ENCODE measurements around the gene TRIM47.
A peak's percentile ranks its signal among the peaks of the same experiment; 100 is the strongest.

Gene TRIM47, protein sequence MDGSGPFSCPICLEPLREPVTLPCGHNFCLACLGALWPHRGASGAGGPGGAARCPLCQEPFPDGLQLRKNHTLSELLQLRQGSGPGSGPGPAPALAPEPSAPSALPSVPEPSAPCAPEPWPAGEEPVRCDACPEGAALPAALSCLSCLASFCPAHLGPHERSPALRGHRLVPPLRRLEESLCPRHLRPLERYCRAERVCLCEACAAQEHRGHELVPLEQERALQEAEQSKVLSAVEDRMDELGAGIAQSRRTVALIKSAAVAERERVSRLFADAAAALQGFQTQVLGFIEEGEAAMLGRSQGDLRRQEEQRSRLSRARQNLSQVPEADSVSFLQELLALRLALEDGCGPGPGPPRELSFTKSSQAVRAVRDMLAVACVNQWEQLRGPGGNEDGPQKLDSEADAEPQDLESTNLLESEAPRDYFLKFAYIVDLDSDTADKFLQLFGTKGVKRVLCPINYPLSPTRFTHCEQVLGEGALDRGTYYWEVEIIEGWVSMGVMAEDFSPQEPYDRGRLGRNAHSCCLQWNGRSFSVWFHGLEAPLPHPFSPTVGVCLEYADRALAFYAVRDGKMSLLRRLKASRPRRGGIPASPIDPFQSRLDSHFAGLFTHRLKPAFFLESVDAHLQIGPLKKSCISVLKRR
- 7.1 reads per million, percentile 26 among the genes with 10 or more reads in this experiment for total RNA-seq

GRCh38 chr17:75878174-75878998 lies at the start of gene TRIM47:
Gene TRIM47 (minus strand): TSS chr17:75878581. CDS start chr17:75878548, 33 bp downstream.
- no peak for DNase-seq

DNA sequence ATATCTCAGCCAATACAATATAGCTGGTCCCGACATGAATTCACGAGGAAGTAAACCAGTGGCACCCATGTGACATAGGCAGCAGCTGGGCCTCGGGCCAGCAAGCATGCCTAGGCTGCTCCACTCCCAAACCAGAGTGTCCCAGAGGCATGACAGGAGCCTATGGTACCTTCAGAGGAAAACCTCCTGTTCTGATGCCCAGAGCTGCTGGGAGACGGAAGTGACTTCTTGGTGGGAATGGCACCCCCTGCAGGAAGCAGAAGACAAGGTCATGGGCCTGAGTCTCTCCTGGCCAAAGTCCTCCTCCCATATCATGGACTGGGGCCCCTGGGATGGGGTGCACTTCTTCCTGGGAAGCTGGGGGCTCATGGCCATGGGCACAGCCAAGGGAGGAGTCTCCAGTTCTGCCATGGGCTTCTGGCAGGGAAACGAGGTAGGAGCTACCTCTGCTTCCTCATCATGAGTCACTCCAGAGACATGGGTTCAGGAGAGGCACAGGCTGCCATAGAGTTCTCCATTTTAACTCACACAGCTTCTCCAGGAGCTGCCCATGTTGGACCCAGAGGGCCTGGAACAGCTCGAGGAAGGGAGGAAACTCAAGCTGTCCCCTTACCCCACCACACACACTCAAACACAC lies 49.0 kb upstream of the TRIM47 start:
- no peak for DNase-seq

DNA sequence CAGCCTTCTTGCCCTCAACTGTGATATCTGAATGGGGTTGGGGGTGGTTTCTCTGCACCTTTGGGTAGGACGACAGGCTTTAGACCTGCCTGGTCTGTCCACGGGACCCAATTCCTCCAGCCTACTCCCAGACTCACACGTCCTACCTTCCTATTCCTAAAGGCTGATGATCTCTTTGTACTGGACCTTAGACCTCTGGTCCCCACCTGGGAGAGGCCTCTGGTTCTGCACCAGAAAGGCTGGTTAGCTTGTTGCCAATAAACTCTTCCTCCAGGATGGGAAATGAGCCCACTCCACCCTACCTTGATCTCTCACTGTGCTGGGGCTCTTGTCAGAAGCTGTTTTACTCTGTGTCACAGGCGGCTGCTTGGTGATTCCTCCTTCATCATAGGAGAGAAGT lies 48.1 kb upstream of the TRIM47 start:
- DNase-seq: no peak

DNA sequence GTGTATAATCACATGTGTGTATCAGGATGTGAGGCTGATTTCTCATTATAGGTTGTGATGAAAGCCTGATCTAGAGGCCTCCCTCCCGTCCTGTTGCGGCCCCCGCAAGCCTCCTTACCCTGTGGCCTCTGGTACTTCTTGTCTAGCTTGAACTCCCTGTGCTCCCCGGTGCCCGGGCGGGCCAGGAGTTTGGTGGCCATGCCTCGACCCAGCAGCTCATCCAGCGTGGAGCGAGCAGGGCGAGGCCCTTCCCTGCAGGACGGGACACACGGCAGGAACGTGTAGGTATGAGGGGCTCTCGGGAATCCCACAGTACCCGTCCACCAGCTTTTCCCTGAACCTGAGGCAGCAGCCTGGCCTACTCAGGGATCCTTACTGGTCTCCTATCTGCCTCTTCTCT lies 47.5 kb upstream of the TRIM47 start:
- no peak for DNase-seq

DNA sequence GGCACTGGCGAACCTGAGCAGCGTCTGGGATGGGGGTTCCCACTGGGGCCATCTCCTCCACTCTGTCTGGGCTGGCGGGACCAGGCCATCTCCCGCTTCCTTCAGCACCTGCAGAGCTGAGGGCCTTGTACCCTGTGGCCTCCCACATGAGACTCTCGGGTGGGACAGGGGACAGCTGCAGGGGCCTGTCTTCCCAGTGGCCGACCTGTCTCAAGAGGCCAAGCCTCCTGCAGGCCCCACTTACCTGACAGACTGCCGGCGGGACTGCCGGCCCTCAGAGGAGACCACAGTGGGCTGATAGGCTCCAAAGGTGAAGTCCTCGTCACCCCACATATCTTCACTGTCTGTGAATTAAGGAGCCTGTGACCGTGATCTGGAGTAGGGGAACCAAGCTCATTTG lies 46.7 kb upstream of the TRIM47 start:
- DNase-seq: no peak

- DNase-seq: no peak
Measured at GRCh38 chr17:75922963-75923874, 44.8 kb upstream of the TRIM47 start.

- no peak for DNase-seq
Measured at GRCh38 chr17:75922173-75922961, 44.0 kb upstream of the TRIM47 start.

GRCh38 chr17:75921596-75921995 lies 43.2 kb upstream of the TRIM47 start:
- DNase-seq: no peak

GRCh38 chr17:75920045-75920560 lies 41.7 kb upstream of the TRIM47 start:
- DNase-seq: no peak

- DNase-seq: no peak
Measured at GRCh38 chr17:75919611-75920010, 41.2 kb upstream of the TRIM47 start.

- no peak for DNase-seq
Measured at GRCh38 chr17:75917917-75918445, 39.6 kb upstream of the TRIM47 start.

- DNase-seq: no peak
Measured at GRCh38 chr17:75917141-75917916, 38.9 kb upstream of the TRIM47 start.

- no peak for DNase-seq
Measured at GRCh38 chr17:75915268-75915667, 36.9 kb upstream of the TRIM47 start.

DNA sequence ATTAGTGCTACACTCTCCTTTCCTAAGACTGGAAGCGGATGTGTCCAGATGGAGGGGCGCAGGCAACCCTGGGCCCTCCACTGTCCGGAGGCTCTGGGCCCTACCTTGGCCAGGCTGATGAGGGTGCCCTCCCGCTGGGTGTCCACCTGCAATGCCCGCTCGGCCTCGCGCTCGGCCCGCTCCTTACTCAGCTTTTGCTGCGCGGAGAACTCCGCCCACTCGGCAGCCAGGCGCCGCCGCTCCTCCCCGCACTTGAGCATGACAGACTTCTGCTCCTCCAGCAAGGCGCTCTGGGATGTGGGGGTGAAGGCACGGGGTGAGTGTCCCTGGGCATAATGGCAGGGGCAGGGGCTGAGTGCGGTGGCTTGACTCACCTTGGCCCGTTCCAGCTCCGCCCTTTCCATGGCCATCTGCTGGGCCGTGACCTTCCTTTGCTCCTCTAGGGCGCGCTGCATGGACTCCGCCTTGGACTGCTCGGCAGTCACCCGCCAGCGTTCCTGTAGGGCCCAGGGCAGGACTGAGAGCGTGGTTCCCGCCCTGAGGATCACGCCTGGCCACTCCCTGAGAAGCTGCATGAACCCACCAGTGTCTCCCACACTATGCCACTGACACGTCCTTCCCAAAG lies 36.4 kb upstream of the TRIM47 start:
- DNase-seq: no peak

DNA sequence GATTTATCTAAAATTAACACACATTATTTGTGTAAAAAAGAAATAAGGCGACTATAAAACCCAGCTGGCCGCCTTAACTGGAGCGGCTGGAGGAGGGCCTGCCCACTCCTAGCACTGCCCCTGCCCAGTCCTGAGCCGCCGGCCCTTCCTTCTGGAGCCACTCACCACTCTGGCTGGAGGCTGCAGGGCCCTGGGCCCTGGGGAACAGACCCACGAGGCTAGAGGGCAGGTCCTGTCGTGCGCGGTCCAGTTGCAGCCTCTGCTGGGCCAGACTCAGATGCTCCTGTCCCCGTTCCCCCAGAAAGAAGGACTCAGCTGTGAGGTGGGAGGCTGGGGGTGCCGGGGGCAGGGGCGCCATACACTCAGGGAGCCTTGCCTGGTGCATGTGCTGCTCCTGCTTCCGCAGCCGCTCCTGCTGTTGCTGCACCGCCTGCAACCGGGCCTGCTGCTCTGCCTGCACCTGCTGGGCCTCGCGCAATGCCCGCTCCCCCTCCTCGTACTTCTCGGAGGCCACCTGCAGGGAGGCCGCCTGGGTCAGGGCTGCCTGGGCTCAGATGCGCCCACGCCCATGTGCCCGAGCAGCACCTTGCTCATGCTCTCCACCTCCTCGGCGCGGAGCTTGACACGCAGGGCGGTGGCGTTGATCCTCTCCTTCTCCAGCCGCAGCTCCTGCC lies 35.3 kb upstream of the TRIM47 start:
- no peak for DNase-seq

- DNase-seq: no peak
Measured at GRCh38 chr17:75910699-75911098, 32.3 kb upstream of the TRIM47 start.

GRCh38 chr17:75909812-75910274 lies 31.5 kb upstream of the TRIM47 start:
- no peak for DNase-seq

- DNase-seq: no peak
Measured at GRCh38 chr17:75909051-75909811, 30.9 kb upstream of the TRIM47 start.

Measured in effector CD4-positive, alpha-beta T cell (primary cell).